ENCODE results near the gene CCNQ. TPM values are rescaled to one million over a fixed set of nuclear protein-coding genes. Genes with fewer than 3 reads are reported as not detected.

Gene CCNQ
- polyA plus RNA-seq: 56.1 TPM

DNA sequence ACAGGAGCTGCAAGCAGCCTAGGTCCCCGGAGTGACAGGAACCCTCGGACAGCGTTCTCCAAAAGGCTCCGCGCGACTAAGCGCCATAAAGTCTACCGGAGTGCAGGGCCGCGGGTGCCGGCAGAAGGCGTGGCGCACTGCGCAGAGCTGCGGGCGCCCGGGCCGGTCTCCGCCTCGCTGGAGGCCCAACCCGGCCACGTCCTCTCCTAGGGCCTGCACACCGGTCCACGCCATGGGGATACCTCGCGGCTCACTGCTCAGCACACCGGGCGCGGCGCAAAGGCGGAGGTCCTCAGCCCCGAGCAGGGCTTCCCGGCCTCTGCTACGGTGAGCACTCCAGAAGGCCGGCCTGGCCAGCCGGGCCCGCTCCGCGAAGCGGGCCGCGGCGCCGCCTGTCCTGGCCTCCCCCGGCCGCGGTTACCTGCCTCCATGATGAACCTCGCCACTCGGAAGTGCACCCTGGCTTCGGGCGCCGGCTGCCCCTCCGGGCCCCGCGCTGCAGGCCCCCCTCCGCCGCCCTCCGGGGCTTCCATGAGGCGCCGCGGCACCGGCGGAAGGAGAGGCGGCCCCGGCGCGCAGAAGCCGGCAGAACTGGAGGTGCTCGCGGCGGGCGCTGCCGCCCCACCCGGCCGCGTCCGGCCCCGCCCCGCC is at the start of gene CCNQ:
Gene CCNQ (minus strand): TSS at position 599 of the 651 bp plus-strand sequence. CDS start 66 bp downstream, at position 533.
- Mint-ChIP-seq H3K27me3 (peaks cover 2% of the 10 kb centered on the region), H3K4me3 (peak within 1 kb of the TSS; percentile 91 to 98 (median 94)), H3K36me3 (peaks cover 4% of the 10 kb centered on the region), H3K27ac (peak within 1 kb of the TSS; percentile 59 to 86 (median 83)), H3K9me3 (peaks cover 0 to 2% (median 0%) of the 10 kb centered on the region in 3 donors), H3K4me1 (peaks cover 17 to 30% (median 27%) of the 10 kb centered on the region in 3 donors)

DNA sequence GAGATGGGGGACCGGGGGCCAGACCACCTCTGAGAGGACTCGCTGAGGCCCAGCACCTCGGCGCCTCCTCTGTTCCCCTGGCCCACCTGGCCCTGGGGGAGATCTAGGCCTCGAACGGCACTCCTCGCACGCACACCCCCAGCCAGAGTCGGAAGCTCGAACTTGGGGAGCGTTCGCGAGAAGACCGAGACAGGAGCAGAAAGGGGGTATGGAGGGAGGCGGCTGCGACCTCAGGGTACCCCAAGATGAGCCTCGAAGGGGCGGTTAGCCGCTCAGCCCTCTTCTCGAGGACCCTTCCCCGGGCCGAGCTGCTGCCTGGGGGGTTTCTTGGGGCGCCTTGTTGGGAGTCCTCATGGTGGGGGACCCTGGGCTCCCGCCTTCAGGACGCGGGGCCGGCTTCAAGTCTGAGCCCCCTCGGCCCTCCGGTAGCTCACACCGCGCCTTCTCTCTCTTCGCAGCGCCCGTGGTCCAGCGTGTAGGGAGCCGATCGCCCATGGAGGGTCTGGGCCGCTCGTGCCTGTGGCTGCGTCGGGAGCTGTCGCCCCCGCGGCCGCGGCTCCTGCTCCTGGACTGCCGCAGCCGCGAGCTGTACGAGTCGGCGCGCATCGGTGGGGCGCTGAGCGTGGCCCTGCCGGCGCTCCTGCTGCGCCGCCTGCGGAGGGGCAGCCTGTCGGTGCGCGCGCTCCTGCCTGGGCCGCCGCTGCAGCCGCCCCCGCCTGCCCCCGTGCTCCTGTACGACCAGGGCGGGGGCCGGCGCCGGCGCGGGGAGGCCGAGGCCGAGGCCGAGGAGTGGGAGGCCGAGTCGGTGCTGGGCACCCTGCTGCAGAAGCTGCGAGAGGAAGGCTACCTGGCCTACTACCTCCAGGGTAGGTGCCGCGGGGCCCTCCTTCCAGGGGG is 48.8 kb upstream of the CCNQ start:
- Mint-ChIP-seq H3K4me3 (peak overlapping the region in 3 of 4 donors; percentile 28 to 74 (median 30)), H3K36me3 (no peaks in the 10 kb centered on the region), H3K27me3 (peaks cover 14% of the 10 kb centered on the region), H3K4me1 (peaks cover 0 to 2% (median 0%) of the 10 kb centered on the region in 3 donors), H3K9me3 (peaks cover 0 to 1% (median 0%) of the 10 kb centered on the region in 3 donors), H3K27ac (no peak overlapping the region)

DNA sequence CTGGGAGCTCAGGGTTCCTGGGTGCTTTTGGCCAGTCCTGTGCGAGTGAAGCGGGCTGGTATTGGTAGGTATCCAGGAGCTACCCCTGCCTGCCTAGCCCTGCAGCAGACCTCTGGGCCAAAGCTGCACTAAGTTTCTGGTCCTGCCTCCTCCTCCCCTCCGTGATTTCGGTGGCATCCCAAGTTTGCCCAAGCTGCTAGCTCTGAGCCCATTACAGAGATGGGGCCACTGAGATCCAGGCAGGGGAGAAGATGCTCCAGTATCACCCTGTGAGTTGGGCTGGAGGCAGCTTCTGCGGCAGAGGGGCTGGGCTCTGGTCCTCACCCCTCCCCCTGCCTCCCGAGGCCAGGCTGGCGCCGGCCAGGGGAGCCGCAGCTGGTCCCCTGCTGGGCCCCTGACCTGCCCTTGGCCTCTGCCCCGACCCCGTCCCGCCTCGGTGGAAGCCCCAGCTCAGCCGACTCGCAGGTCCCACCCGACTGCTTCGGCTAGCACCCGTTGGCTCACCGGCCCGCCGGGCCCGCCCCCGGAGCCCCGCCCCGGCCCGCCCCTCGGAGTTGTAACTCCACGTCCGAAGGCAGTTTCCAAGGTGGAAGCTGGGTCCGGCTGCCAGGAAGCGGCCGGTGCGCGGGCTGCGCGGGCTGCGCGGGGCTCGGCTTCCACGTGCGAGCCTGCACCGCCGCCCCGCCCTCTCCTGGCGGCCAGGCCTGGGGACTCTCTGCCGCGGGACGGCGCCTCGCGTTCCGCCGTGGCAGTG is 47.9 kb upstream of the CCNQ start, which contains the start of gene DUSP9:
Gene DUSP9 (plus strand): TSS at position 584 of the 754 bp plus-strand sequence. CDS start 751 bp downstream, outside the sequence.
- Mint-ChIP-seq H3K27me3 (peaks cover 16% of the 10 kb centered on the region), H3K27ac (no peak within 1 kb of the TSS), H3K36me3 (no peaks in the 10 kb centered on the region), H3K4me1 (peaks cover 0 to 2% (median 0%) of the 10 kb centered on the region in 3 donors), H3K4me3 (peak within 1 kb of the TSS in 3 of 4 donors; percentile 28 to 74 (median 30)), H3K9me3 (no peaks in the 10 kb centered on the region)

DNA sequence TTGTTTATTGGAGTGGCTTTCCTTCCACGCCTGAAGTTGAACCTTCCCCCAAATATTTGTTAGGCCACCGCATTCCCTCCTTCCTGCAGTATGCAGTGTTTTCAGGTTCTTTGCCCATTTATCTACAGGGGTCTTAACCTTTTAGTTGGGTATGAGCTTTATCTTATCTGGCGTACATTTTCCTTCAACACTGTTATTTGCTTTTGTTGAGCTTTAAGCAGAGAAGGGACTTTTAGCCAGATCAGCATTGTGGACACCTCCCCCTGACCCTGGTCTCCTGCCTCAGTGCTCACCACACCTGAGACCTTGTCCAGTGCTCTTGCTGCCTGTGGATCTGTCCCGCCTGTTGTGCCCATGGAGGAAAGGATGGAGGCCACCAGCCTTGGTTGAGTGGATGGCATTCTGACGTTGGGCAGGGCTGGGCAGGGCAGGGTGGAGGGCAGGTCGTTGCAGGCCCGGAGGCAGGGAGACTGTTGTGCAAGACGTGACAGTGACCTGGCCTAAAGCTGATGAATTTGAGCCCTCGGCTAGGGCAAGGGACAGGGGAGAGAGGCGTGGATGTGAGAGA is 47.1 kb upstream of the CCNQ start:
- peaks cover 21% of the 10 kb centered on the region for H3K27me3 Mint-ChIP-seq
- H3K36me3 Mint-ChIP-seq: no peaks in the 10 kb centered on the region
- H3K9me3 Mint-ChIP-seq: no peaks in the 10 kb centered on the region
- peaks cover 0 to 2% (median 0%) of the 10 kb centered on the region in 3 donors for H3K4me1 Mint-ChIP-seq
- peak overlapping the region in 1 of 4 donors; percentile 11 for H3K4me3 Mint-ChIP-seq
- no peak overlapping the region for H3K27ac Mint-ChIP-seq

DNA sequence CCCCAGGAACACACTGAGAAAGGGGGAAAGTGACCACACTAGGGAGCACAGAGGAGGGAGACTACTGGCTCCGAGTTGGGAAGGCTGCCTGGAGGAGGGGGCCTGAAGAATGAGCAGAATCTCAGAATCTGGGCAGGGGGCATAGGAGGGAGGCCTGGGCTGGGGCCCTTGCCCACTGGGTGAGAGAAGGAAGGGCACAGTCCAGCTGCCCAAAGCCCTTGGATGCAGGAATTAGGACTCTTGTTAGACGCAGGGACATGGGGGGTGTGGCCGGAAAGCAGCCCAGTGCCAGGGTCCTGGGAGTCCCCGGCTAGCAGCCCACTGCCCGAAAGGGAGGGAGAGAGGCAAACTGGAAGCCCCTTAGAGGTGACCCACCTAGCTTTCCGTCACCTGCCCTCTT is 46.2 kb upstream of the CCNQ start:
- H3K9me3 Mint-ChIP-seq: no peaks in the 10 kb centered on the region
- H3K27ac Mint-ChIP-seq: peak overlapping the region in 1 of 3 donors; percentile 50
- peaks cover 23% of the 10 kb centered on the region for H3K27me3 Mint-ChIP-seq
- H3K36me3 Mint-ChIP-seq: no peaks in the 10 kb centered on the region
- H3K4me1 Mint-ChIP-seq: peaks cover 0 to 2% (median 0%) of the 10 kb centered on the region in 3 donors
- peak overlapping the region in 1 of 4 donors; percentile 72 for H3K4me3 Mint-ChIP-seq

DNA sequence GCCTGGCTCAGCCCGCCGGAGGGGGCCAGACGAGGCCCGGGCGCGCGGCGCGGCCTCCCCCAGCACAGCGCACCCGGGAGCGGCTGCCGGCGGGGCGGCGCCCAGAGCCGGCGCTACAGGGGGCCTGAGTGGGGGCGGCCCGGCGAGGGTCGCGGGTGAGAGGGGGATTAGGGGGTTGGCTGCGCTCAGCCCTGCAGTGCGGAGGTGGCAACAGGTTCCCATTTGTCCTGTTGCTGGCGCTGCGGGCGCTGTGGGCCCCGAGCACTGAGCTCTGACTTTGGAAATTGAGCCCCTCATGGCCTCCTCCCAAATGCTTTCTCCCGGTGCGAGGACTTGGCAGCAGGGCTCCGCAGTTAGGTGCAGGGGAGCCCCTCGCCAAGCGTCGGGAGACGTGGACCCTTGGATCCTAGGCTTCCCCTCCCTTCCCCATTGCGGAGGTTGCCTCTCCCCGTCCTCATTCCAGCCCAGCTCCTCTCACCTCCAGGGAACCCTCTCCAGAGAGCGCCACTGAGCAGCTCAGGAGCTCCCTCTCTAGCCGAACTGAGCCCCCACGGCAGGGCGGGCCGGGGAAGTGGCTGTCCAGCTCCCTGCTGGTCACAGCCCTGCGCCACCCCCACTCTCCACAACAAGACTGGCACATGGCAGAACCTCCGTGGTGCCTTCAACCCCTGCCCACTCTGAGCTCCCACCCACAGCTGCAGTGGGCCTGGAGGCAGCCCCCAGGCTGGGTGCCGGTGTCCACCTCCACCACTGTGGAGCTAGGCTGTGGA is 45.6 kb upstream of the CCNQ start:
- Mint-ChIP-seq H3K27ac (peak overlapping the region in 1 of 3 donors; percentile 16), H3K4me1 (peaks cover 0 to 2% (median 0%) of the 10 kb centered on the region in 3 donors), H3K4me3 (peak overlapping the region in 1 of 4 donors; percentile 72), H3K27me3 (peaks cover 23% of the 10 kb centered on the region), H3K36me3 (no peaks in the 10 kb centered on the region), H3K9me3 (no peaks in the 10 kb centered on the region)

DNA sequence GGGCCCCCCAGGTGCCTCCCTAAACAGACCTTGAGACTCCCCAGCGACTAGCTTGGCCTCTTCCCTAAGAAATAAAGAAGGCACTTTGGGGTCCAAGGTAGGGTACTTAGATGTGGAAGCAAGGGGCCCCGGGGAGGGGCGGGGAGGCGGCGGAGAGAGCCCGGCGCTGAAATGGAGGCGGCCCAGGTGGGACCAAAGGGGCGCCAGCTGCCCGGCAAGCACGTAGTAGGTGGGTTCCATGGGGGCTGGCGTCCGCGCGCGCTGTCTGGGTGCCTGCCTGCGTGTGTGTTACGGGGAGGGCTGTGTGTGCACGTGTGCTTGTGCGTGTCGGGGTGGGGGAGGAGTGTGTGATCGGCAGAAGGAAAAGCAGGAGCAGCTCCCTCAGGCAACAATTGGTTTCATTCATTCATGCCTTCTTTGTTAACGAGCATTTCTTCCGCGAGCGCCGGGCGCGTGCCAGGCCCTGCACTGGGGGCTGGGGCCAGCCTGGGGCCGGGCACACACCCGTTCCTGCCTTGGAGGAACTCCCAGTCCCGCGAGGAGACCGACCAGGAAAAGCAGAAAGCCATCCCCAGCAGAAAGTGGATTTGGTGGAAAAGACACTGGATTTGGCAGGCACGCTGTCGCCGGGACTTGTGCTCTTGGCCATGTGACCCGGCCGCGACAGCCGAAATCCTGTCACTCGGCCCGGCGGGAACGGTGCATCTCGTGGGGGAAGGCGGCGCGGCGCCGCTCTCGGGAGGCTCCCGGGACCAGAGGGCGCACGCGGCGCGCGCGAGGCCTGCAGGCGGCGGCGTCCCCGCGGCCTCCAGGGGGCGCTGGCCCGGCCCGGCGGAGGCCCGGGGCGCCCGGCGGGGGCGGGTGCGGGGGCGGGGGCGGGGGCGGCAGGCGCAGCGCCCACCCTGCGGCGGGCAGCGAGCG is 44.8 kb upstream of the CCNQ start:
- peak overlapping the region in 2 of 4 donors; percentile 76 to 78 for H3K4me3 Mint-ChIP-seq
- H3K4me1 Mint-ChIP-seq: peaks cover 0 to 2% (median 0%) of the 10 kb centered on the region in 3 donors
- H3K36me3 Mint-ChIP-seq: no peaks in the 10 kb centered on the region
- no peaks in the 10 kb centered on the region for H3K9me3 Mint-ChIP-seq
- H3K27ac Mint-ChIP-seq: no peak overlapping the region
- H3K27me3 Mint-ChIP-seq: peaks cover 23% of the 10 kb centered on the region

DNA sequence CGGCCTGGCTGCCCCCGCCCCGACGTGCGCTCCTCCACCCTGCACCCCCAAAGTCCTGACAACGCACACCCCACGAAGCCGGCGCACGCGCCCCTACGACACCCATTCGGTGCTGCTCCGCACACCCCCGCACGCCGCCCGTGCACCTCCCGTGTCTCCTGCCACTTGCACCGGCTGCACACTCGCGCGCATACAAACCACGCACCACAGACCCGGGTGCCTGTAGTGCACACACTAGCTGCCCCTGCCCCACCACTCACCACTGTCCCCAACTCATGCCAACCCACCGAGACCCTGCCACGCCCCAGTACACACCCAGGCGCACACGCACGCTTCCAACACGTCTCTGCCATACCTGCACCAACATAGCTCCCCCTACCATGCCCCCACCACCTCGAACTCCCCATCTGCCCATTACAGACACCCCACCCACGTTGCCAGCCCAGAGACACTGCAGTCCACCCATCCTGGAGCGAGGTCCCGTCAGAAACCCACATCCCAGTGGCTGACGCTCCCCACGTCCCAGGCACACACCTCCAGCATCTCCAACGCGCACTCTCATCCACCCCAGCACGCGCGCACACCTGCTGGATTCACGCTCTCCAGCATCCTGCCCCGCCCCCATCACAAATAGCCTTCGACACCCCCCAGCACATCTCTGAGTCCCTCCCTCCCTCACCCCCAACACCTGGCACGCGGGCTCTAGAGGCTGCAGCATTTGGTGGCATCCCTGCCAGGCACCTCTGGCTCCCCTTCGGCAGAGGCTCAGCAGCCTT is 43.9 kb upstream of the CCNQ start:
- H3K36me3 Mint-ChIP-seq: no peaks in the 10 kb centered on the region
- H3K9me3 Mint-ChIP-seq: no peaks in the 10 kb centered on the region
- peak overlapping the region in 2 of 4 donors; percentile 55 to 68 for H3K4me3 Mint-ChIP-seq
- peaks cover 0 to 2% (median 0%) of the 10 kb centered on the region in 3 donors for H3K4me1 Mint-ChIP-seq
- H3K27me3 Mint-ChIP-seq: peaks cover 23% of the 10 kb centered on the region
- H3K27ac Mint-ChIP-seq: peak overlapping the region in 1 of 3 donors; percentile 92

DNA sequence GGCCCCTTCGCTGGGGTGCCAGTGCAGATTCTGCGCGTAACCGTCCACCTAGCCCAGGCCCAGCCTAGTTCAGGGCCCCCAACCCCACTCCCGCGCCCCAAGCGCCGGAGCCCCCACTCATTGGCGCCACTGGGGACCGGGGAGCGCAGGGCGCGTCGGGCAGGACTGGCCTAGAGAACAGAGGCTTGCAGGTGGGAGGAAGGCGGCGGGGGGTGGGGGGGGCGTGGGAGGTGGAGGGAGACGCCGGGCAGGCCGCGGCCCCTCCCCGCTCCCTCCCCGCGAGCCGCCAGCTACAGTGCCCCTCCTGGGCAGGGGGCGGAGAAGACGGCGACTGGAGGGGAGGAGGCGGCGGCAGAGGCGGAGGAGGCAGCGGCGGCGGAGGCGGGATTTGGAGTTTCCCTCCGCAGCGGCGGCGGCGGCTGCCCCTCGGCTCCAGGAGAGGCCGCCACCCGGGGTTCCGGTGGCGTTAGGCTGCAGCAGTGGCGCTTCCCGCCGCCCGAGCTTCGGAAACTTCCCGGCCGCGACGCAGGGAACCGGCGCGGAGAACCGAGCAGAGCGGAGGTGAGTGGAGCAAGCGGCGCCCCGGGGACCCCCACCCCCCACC is 43.2 kb upstream of the CCNQ start:
- H3K4me1 Mint-ChIP-seq: peaks cover 0 to 2% (median 0%) of the 10 kb centered on the region in 3 donors
- peaks cover 23% of the 10 kb centered on the region for H3K27me3 Mint-ChIP-seq
- peak overlapping the region in 1 of 3 donors; percentile 92 for H3K27ac Mint-ChIP-seq
- no peaks in the 10 kb centered on the region for H3K36me3 Mint-ChIP-seq
- no peaks in the 10 kb centered on the region for H3K9me3 Mint-ChIP-seq
- no peak overlapping the region for H3K4me3 Mint-ChIP-seq

DNA sequence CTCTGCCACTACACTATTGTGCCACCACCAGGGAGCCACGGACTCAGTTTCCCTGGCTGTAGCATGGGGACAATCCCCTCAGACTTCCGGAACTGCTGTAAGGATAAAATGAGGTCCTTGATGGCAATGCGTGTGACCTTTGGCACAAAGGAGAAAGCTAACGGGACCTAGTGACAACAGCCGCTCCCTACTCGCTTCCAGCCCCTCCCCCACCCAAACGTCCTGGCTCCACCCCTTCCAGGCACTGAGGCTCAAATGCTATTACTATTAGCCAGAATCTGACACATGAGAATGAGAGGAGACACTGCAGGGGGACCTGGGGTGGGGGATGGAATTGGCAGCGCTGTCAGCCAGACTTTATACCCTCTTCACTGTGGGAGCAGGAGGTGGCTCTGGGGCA is 42.7 kb upstream of the CCNQ start:
- Mint-ChIP-seq H3K4me3 (peak overlapping the region in 2 of 4 donors; percentile 39 to 76), H3K36me3 (no peaks in the 10 kb centered on the region), H3K9me3 (no peaks in the 10 kb centered on the region), H3K4me1 (peaks cover 0 to 2% (median 0%) of the 10 kb centered on the region in 3 donors), H3K27me3 (peaks cover 23% of the 10 kb centered on the region), H3K27ac (no peak overlapping the region)

DNA sequence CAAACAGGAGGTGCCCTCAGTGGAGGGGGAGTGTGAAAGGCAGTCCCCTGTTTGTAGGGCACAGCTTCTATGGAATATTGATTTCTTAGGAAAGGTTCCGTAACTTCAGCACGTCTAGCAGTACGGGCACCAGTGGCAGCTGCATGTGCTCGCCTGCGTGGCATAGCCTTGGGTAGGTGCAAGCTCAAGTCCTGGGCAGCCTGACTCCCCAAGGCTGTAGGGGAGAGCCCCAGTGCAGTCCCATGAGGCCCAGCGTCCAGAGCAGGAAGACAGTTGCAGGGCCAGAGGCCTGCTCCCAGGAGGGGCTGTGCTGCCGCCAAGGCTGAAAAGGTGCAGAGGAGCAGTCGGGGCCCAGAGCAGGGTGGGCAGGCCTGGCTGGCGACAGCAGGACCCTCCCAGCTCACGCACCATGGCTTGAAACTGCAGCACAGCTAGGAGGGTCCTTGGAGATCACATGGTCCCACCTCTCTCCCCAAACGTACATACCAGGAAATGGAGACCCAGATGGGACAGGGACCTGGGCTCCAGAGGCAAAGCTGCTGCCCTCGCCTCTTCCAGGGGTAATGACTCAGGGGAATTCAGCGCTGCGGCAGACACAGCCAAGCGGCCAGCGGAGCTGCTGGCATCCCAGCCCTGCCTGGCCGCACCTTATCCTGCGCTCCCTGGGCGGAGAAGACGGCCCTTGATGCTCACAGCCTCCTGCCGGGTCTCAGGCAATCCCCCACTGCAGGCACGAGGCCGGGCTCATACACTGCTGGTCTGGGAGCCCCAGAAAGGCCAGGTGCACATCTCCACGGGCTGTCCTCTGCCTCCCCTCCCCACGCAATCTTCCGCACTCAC is 42.0 kb upstream of the CCNQ start:
- peak overlapping the region in 1 of 3 donors; percentile 53 for H3K27ac Mint-ChIP-seq
- H3K4me3 Mint-ChIP-seq: peak overlapping the region in 1 of 4 donors; percentile 76
- no peaks in the 10 kb centered on the region for H3K36me3 Mint-ChIP-seq

More for the DNA sequence above, 42.0 kb upstream of the CCNQ start:
- Mint-ChIP-seq H3K4me1 (peaks cover 0 to 2% (median 0%) of the 10 kb centered on the region in 3 donors), H3K27me3 (peaks cover 21% of the 10 kb centered on the region), H3K9me3 (no peaks in the 10 kb centered on the region)
